GM23248 (cell line): ENCODE data around the gene USH1G. TPM values are rescaled to one million over a fixed set of nuclear protein-coding genes. Genes with fewer than 3 reads are reported as not detected.
"Not testable (repeated sequence)": the region's sequence is repeated elsewhere in the genome, so short reads cannot be mapped to it uniquely, and the experiment has no call there.

Source experiments
- DNase-seq: peaks from one replicate; pipeline ENCODE4 v3.0.0-alpha.2; 2015
- H2AFZ ChIP-seq: fragments of 200-600 bp; sonication (generic); 2 replicates; pipeline ENCODE4 v1.6.1; 2016; ENCODE audit warnings: antibody characterized with exemption
- H3F3A ChIP-seq: fragments of 200-600 bp; sonication (generic); 2 replicates; pipeline ENCODE4 v1.6.1; 2016; ENCODE audit warnings: mild to moderate bottlenecking, antibody characterized with exemption, mixed run types; ENCODE audit not compliant: insufficient read depth
- H3K27ac ChIP-seq: fragments of 200-600 bp; sonication (generic); 2 replicates; pipeline ENCODE4 v1.5.1; 2016; ENCODE audit warnings: mild to moderate bottlenecking
- H3K27me3 ChIP-seq: fragments of 200-600 bp; sonication (generic); replicated peaks from 2 replicates; pipeline ENCODE4 v1.6.1; 2016; ENCODE audit warnings: mild to moderate bottlenecking; ENCODE audit not compliant: insufficient read depth
- H3K36me3 ChIP-seq: fragments of 200-600 bp; sonication (generic); 2 replicates; pipeline ENCODE4 v1.6.1; 2016; ENCODE audit warnings: low read depth, mild to moderate bottlenecking
- H3K4me1 ChIP-seq: fragments of 200-600 bp; sonication (generic); 2 replicates; pipeline ENCODE4 v1.6.1; 2016; ENCODE audit warnings: mild to moderate bottlenecking; ENCODE audit not compliant: insufficient read depth
- H3K4me2 ChIP-seq: fragments of 200-600 bp; sonication (generic); one replicate; pipeline ENCODE4 v1.6.1; 2016; ENCODE audit warnings: mild to moderate bottlenecking; ENCODE audit not compliant: unreplicated experiment
- H3K4me3 ChIP-seq: fragments of 200-600 bp; sonication (generic); 2 replicates; pipeline ENCODE4 v1.5.1; 2016; ENCODE audit warnings: mild to moderate bottlenecking
- H3K79me2 ChIP-seq: fragments of 200-600 bp; sonication (generic); 2 replicates; pipeline ENCODE4 v1.6.1; 2016; ENCODE audit warnings: mild to moderate bottlenecking; ENCODE audit not compliant: insufficient read depth
- H3K9ac ChIP-seq: fragments of 200-600 bp; sonication (generic); 2 replicates; pipeline ENCODE4 v1.6.1; 2016; ENCODE audit warnings: mild to moderate bottlenecking
- H3K9me2 ChIP-seq: fragments of 200-600 bp; sonication (generic); 2 replicates; pipeline ENCODE4 v1.6.1; 2016; ENCODE audit warnings: mixed run types, mild to moderate bottlenecking, moderate library complexity; ENCODE audit not compliant: insufficient read depth
- H3K9me3 ChIP-seq: fragments of 200-600 bp; sonication (generic); one replicate; pipeline ENCODE4 v1.6.1; 2017; ENCODE audit warnings: low read depth
- H4K20me1 ChIP-seq: fragments of 200-600 bp; sonication (generic); 2 replicates; pipeline ENCODE4 v1.6.0; 2016; ENCODE audit not compliant: insufficient read depth
- EZH2 ChIP-seq: fragments of 200-600 bp; sonication (generic); IDR thresholded peaks from 2 replicates; pipeline ENCODE4 v1.6.1; 2018; ENCODE audit warnings: antibody characterized with exemption, mild to moderate bottlenecking; ENCODE audit not compliant: insufficient read depth, poor library complexity, severe bottlenecking
- EZH2phosphoT487 ChIP-seq: fragments of 200-600 bp; sonication (generic); IDR thresholded peaks from 2 replicates; pipeline ENCODE4 v1.6.1; 2018; ENCODE audit warnings: antibody characterized with exemption, moderate library complexity, mild to moderate bottlenecking, low read depth; ENCODE audit not compliant: insufficient read depth
- WGBS, 2 experiments: methylation state at CpG; one replicate each; pipeline ENCODE4 v1.1.6; 2015 to 2017; ENCODE audit warnings: low lambda C conversion rate in 2 of 2, low coverage in 1 of 2; ENCODE audit errors: missing lambda C conversion rate in 2 of 2; 5-methylcytosine and 5-hydroxymethylcytosine counted together
- in situ Hi-C: fragments of 300-500 bp; cut with MboI; formaldehyde crosslinking; loops from 2 replicates; pipeline ENCODE4 v1.15.0; 2020
- polyA plus RNA-seq: library from polyadenylated mRNA; unstranded; fragments of >200 nt; fragmentation: Nextera tagmentation; extraction: Ambion mirVana; gene quantifications from 2 replicates; pipeline ENCODE4 v1.2.1, GENCODE V29; 2016
- total RNA-seq: library from RNA; depleted of rRNA; stranded (reverse); fragments of >200 nt; shearing (Covaris generic); gene quantifications from 2 replicates; pipeline ENCODE4 v1.2.3, GENCODE V29; 2014

Gene USH1G
- total and polyA plus RNA-seq, 2 experiments from 2014 or later, result not detected

GRCh38 chr17:74916136-74916850 is 6.8 kb downstream of the USH1G start:
- in situ Hi-C loops, result no loop called here
- Histone ChIP-seq H3K9me3 (no peaks in the 10 kb centered on the region), H3K27me3 (peaks cover 24% of the 10 kb centered on the region), H3K36me3 (no peaks in the 10 kb centered on the region), H4K20me1 (no peaks in the 10 kb centered on the region), H2AFZ (no peak overlapping the region), H3K4me1 (no peaks in the 10 kb centered on the region), H3K27ac (no peak overlapping the region), H3K9me2 (no peaks in the 10 kb centered on the region), H3K4me2 (no peak overlapping the region), H3K9ac (no peak overlapping the region), H3F3A (no peaks in the 10 kb centered on the region), H3K79me2 (no peaks in the 10 kb centered on the region), H3K4me3 (no peak overlapping the region)
- WGBS, 2 experiments, result 46 to 59% methylated on average over 10 to 12 of the region's 13 CpGs
- DNase-seq, result no peak
- no peak for TF ChIP-seq EZH2
- no peak for TF ChIP-seq EZH2phosphoT487

- H2AFZ ChIP-seq, H3K9ac ChIP-seq, in situ Hi-C loops, H3K27ac ChIP-seq, DNase-seq, H3K9me3 ChIP-seq, H3K4me1 ChIP-seq, H3K27me3 ChIP-seq, H3K79me2 ChIP-seq, H3K9me2 ChIP-seq, H4K20me1 ChIP-seq, H3K36me3 ChIP-seq, H3K4me3 ChIP-seq, H3K4me2 ChIP-seq, H3F3A ChIP-seq: not testable (repeated sequence)
- WGBS, 2 experiments, result 44 to 50% methylated on average over 8 of the region's 8 CpGs
These were observed 11.6 kb downstream of the USH1G start for GRCh38 chr17:74911423-74911822.

- H3K9ac ChIP-seq, in situ Hi-C loops, H3K4me3 ChIP-seq, H3K79me2 ChIP-seq, DNase-seq, H2AFZ ChIP-seq, H3K9me3 ChIP-seq, H3K27me3 ChIP-seq, H3K9me2 ChIP-seq, H3K36me3 ChIP-seq, H3K4me1 ChIP-seq, H4K20me1 ChIP-seq, H3K4me2 ChIP-seq, H3F3A ChIP-seq, H3K27ac ChIP-seq: not testable (repeated sequence)
- WGBS, 2 experiments, result 58 to 63% methylated on average over 4 of the region's 4 CpGs
These were observed 14.0 kb downstream of the USH1G start for GRCh38 chr17:74909097-74909496.

GRCh38 chr17:74907012-74907411 is 16.0 kb downstream of the USH1G start:
- Histone ChIP-seq H3K9me2 (no peaks in the 10 kb centered on the region), H3K4me2 (no peak overlapping the region), H3K27me3 (peaks cover 12% of the 10 kb centered on the region; the same call in 1 of the 2 replicates), H3K79me2 (no peaks in the 10 kb centered on the region), H3K4me1 (no peaks in the 10 kb centered on the region), H3K4me3 (no peak overlapping the region), H3K27ac (no peak overlapping the region), H3K36me3 (no peaks in the 10 kb centered on the region), H4K20me1 (no peaks in the 10 kb centered on the region), H2AFZ (no peak overlapping the region), H3F3A (no peaks in the 10 kb centered on the region), H3K9ac (no peak overlapping the region), H3K9me3 (no peaks in the 10 kb centered on the region)
- WGBS, 2 experiments, result 82 to 84% methylated on average over 23 to 34 of the region's 34 CpGs
- in situ Hi-C loops, result no loop called here
- no peak for DNase-seq
- TF ChIP-seq EZH2 (no peak), EZH2phosphoT487 (no peak)

- H3K4me3 ChIP-seq, H3F3A ChIP-seq, in situ Hi-C loops, H3K4me1 ChIP-seq, H2AFZ ChIP-seq, H3K9me2 ChIP-seq, H3K79me2 ChIP-seq, H3K9ac ChIP-seq, H3K4me2 ChIP-seq, H4K20me1 ChIP-seq, H3K36me3 ChIP-seq, DNase-seq, H3K27ac ChIP-seq, H3K9me3 ChIP-seq: not testable (repeated sequence)
- WGBS, 2 experiments, result 48 to 55% methylated on average over 6 of the region's 6 CpGs
- H3K27me3 ChIP-seq, result peaks cover 19% of the 10 kb centered on the region; the same call in 1 of the 2 replicates
These were observed 16.8 kb downstream of the USH1G start for GRCh38 chr17:74906214-74906793.
